ENCODE results near the gene ITGAV.

GRCh38 chr2:186693446-186693832 lies 103.6 kb downstream of the ITGAV start:
- TF ChIP-seq, protein P1, sequence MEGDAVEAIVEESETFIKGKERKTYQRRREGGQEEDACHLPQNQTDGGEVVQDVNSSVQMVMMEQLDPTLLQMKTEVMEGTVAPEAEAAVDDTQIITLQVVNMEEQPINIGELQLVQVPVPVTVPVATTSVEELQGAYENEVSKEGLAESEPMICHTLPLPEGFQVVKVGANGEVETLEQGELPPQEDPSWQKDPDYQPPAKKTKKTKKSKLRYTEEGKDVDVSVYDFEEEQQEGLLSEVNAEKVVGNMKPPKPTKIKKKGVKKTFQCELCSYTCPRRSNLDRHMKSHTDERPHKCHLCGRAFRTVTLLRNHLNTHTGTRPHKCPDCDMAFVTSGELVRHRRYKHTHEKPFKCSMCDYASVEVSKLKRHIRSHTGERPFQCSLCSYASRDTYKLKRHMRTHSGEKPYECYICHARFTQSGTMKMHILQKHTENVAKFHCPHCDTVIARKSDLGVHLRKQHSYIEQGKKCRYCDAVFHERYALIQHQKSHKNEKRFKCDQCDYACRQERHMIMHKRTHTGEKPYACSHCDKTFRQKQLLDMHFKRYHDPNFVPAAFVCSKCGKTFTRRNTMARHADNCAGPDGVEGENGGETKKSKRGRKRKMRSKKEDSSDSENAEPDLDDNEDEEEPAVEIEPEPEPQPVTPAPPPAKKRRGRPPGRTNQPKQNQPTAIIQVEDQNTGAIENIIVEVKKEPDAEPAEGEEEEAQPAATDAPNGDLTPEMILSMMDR (IDR thresholded peaks at IDR 0.05; ENCODE audit: low read depth, low read length), result no peak
- no peak for TF ChIP-seq EZH2phosphoT487 (IDR thresholded peaks at IDR 0.05; ENCODE audit: low read depth)
